H9 (cell line): ENCODE results near the gene RSPH3. TPM values are rescaled to one million over a fixed set of nuclear protein-coding genes. Genes with fewer than 3 reads are reported as not detected.
A peak's percentile ranks its signal among the peaks of the same experiment; 100 is the strongest.

ENCODE experiments used
- DNase-seq: peaks from one replicate; pipeline ENCODE4 v3.0.0-alpha.2; 2017
- H2AFZ ChIP-seq: one replicate; pipeline ENCODE4 v1.6.1; 2013; ENCODE audit warnings: mild to moderate bottlenecking, low read length, control low read depth, moderate library complexity
- H2AK5ac ChIP-seq: 2 replicates; pipeline ENCODE4 v1.6.1; 2013; ENCODE audit warnings: low read length, control low read depth, mixed read lengths; ENCODE audit not compliant: insufficient read length
- H2BK120ac ChIP-seq: one replicate; pipeline ENCODE4 v1.6.1; 2013; ENCODE audit warnings: low read depth, mild to moderate bottlenecking, low read length, control low read depth, inconsistent platforms; ENCODE audit not compliant: poor library complexity, severe bottlenecking
- H2BK12ac ChIP-seq: 2 replicates; pipeline ENCODE4 v1.6.1; 2013; ENCODE audit warnings: low read length, control low read depth, mixed read lengths, low read depth; ENCODE audit not compliant: insufficient read length
- H2BK15ac ChIP-seq: 2 replicates; pipeline ENCODE4 v1.6.1; 2013; ENCODE audit warnings: low read depth, low read length, control low read depth
- H2BK20ac ChIP-seq: one replicate; pipeline ENCODE4 v1.6.1; 2013; ENCODE audit warnings: low read depth, mild to moderate bottlenecking, low read length, control low read depth, inconsistent platforms; ENCODE audit not compliant: poor library complexity, severe bottlenecking
- H2BK5ac ChIP-seq: 2 replicates; pipeline ENCODE4 v1.6.1; 2013; ENCODE audit warnings: low read length, control low read depth, mixed read lengths; ENCODE audit not compliant: insufficient read length
- H3K14ac ChIP-seq: 2 replicates; pipeline ENCODE4 v1.6.1; 2013; ENCODE audit warnings: low read length, control low read depth; ENCODE audit not compliant: insufficient read depth
- H3K18ac ChIP-seq: 2 replicates; pipeline ENCODE4 v1.6.1; 2013; ENCODE audit warnings: low read depth, mild to moderate bottlenecking, mixed read lengths, low read length, control low read depth; ENCODE audit not compliant: insufficient read length
- H3K23ac ChIP-seq: 2 replicates; pipeline ENCODE4 v1.6.1; 2013; ENCODE audit warnings: low read length, control low read depth, mixed read lengths, low read depth; ENCODE audit not compliant: insufficient read length
- H3K23me2 ChIP-seq: 2 replicates; pipeline ENCODE4 v1.6.1; 2013; ENCODE audit warnings: low read depth, mild to moderate bottlenecking, mixed read lengths, low read length, control low read depth; ENCODE audit not compliant: insufficient read length, poor library complexity, severe bottlenecking
- H3K27ac ChIP-seq: 2 replicates; pipeline ENCODE4 v1.5.1; 2013; ENCODE audit warnings: low read length, control low read depth, mixed read lengths, low read depth; ENCODE audit not compliant: insufficient read length
- H3K27me3 ChIP-seq: 2 replicates; pipeline ENCODE4 v1.6.1; 2013; ENCODE audit warnings: low read length, control low read depth, inconsistent platforms; ENCODE audit not compliant: insufficient read depth
- H3K4ac ChIP-seq: 2 replicates; pipeline ENCODE4 v1.6.1; 2013; ENCODE audit warnings: low read depth, mild to moderate bottlenecking, control low read depth, inconsistent platforms, low read length, moderate library complexity
- H3K4me1 ChIP-seq: 2 replicates; pipeline ENCODE4 v1.6.1; 2013; ENCODE audit warnings: low read length, control low read depth, inconsistent platforms; ENCODE audit not compliant: insufficient read depth
- H3K4me2 ChIP-seq: 2 replicates; pipeline ENCODE4 v1.6.1; 2013; ENCODE audit warnings: low read length, control low read depth, mixed read lengths; ENCODE audit not compliant: insufficient read length, insufficient read depth
- H3K56ac ChIP-seq: 2 replicates; pipeline ENCODE4 v1.6.1; 2013; ENCODE audit warnings: low read depth, mild to moderate bottlenecking, mixed read lengths, low read length, control low read depth; ENCODE audit not compliant: insufficient read length
- H3K79me1 ChIP-seq: 2 replicates; pipeline ENCODE4 v1.6.1; 2013; ENCODE audit warnings: low read depth, mild to moderate bottlenecking, moderate library complexity, low read length, control low read depth, inconsistent platforms; ENCODE audit not compliant: insufficient read depth, poor library complexity, severe bottlenecking
- H3K79me2 ChIP-seq: 2 replicates; pipeline ENCODE4 v1.6.1; 2013; ENCODE audit warnings: low read length, control low read depth, inconsistent platforms; ENCODE audit not compliant: insufficient read depth
- H3K9ac ChIP-seq: 2 replicates; pipeline ENCODE4 v1.6.1; 2013; ENCODE audit warnings: low read length, control low read depth, mixed read lengths; ENCODE audit not compliant: insufficient read length; ENCODE audit errors: extremely low read depth
- H3K9me3 ChIP-seq: one replicate; pipeline ENCODE4 v1.6.1; 2013; ENCODE audit warnings: low read depth, low read length, inconsistent platforms; ENCODE audit not compliant: control insufficient read depth
- H3T11ph ChIP-seq: one replicate; pipeline ENCODE4 v1.6.1; 2013; ENCODE audit warnings: mild to moderate bottlenecking, low read length, control low read depth, inconsistent platforms
- H4K20me1 ChIP-seq: one replicate; pipeline ENCODE4 v1.6.1; 2013; ENCODE audit not compliant: control insufficient read depth, insufficient read length, insufficient read depth
- H4K5ac ChIP-seq: 2 replicates; pipeline ENCODE4 v1.6.1; 2013; ENCODE audit warnings: low read depth, mild to moderate bottlenecking, mixed read lengths, low read length, control low read depth; ENCODE audit not compliant: insufficient read length
- H4K8ac ChIP-seq: replicated peaks from 2 replicates; pipeline ENCODE4 v1.6.1; 2013; ENCODE audit warnings: low read length, control low read depth, mixed read lengths, low read depth; ENCODE audit not compliant: insufficient read length
- H4K91ac ChIP-seq: 2 replicates; pipeline ENCODE4 v1.6.1; 2013; ENCODE audit warnings: low read depth, mild to moderate bottlenecking, moderate library complexity, mixed read lengths, low read length, control low read depth; ENCODE audit not compliant: insufficient read length
- H3K27ac Mint-ChIP-seq, 3 experiments: 2 replicates in 2 of 3; 3 replicates in 1 of 3; pipeline ENCODE4 v1.8.0; 2020 to 2021; ENCODE audit warnings: mixed read lengths in 3 of 3, mild to moderate bottlenecking in 1 of 3, moderate library complexity in 1 of 3
- H3K27me3 Mint-ChIP-seq: 2 replicates; pipeline ENCODE4 v1.8.0; 2021; ENCODE audit warnings: low read depth, mild to moderate bottlenecking, moderate library complexity, mixed read lengths
- H3K36me3 Mint-ChIP-seq, 3 experiments: 2 replicates in 2 of 3; 3 replicates in 1 of 3; pipeline ENCODE4 v1.8.0; 2020 to 2021; ENCODE audit warnings: low read depth in 3 of 3, mixed read lengths in 3 of 3; ENCODE audit not compliant: insufficient read depth in 1 of 3
- H3K4me1 Mint-ChIP-seq, 2 experiments: 2 replicates each; pipeline ENCODE4 v1.8.0; 2020; ENCODE audit warnings: mixed read lengths in 2 of 2
- H3K4me3 Mint-ChIP-seq, 2 experiments: 2 replicates in 1 of 2; 3 replicates in 1 of 2; pipeline ENCODE4 v1.8.0; 2020 to 2021; ENCODE audit warnings: mild to moderate bottlenecking in 2 of 2, mixed read lengths in 2 of 2, moderate library complexity in 1 of 2
- H3K9me3 Mint-ChIP-seq, 2 experiments: 2 replicates in 1 of 2; 3 replicates in 1 of 2; pipeline ENCODE4 v1.8.0; 2020; ENCODE audit warnings: mild to moderate bottlenecking in 2 of 2, mixed read lengths in 2 of 2, moderate library complexity in 1 of 2
- CTCF ChIP-seq: fragments of 200-600 bp; sonication (generic); conservative IDR thresholded peaks from 3 replicates; pipeline ENCODE4 v1.8.0; 2021; ENCODE audit warnings: antibody characterized with exemption, mild to moderate bottlenecking
- WGBS: extraction: QIAGEN DNeasy Blood & Tissue Kit; methylation state at CpG from one replicate; pipeline ENCODE4 v1.1.7; 2013; ENCODE audit warnings: missing lambda C conversion rate, low lambda C conversion rate, mixed read lengths; ENCODE audit not compliant: insufficient read length; ENCODE audit errors: extremely low coverage; 5-methylcytosine and 5-hydroxymethylcytosine counted together
- total RNA-seq: library from RNA; stranded (reverse); gene quantifications from 2 replicates; pipeline ENCODE4 v1.2.1, GENCODE V29; 2021

RSPH3 gene
- total RNA-seq, 1 experiment from 2014 or later = 2.2 TPM

- Mint-ChIP-seq H3K27ac (peak overlapping the region in 1 of 3 experiments; percentile 84; a peak in 3 of 7 replicates), H3K4me1 (peaks cover 2 to 5% of the 10 kb centered on the region in 2 experiments; a peak in 2 of 4 replicates), H3K4me3 (no peak overlapping the region), H3K9me3 (peaks cover 0 to 2% of the 10 kb centered on the region in 2 experiments; a peak in 1 of 5 replicates), H3K36me3 (0 out of 7 replicates have a peak, but pooled peaks cover 0 to 8% (median 1%) of the 10 kb centered on the region in 3 experiments), H3K27me3 (no peaks in the 10 kb centered on the region)
- H3K14ac ChIP-seq = no peak overlapping the region
- no peaks in the 10 kb centered on the region for H3K79me1 ChIP-seq
- no peak overlapping the region for H3K23ac ChIP-seq
- no peak overlapping the region for H3K27ac ChIP-seq
- no peak overlapping the region for H3K56ac ChIP-seq
- no peaks in the 10 kb centered on the region for H3K23me2 ChIP-seq
- no peak overlapping the region for H2BK20ac ChIP-seq
- H3T11ph ChIP-seq = no peak overlapping the region
- no peaks in the 10 kb centered on the region for H3K4me1 ChIP-seq
- H2BK5ac ChIP-seq = no peak overlapping the region
- H2BK12ac ChIP-seq = no peak overlapping the region
- H4K91ac ChIP-seq = no peak overlapping the region
- H3K4me2 ChIP-seq = no peak overlapping the region
- H2AFZ ChIP-seq = no peak overlapping the region
- no peak overlapping the region for H2BK120ac ChIP-seq
- H2AK5ac ChIP-seq = no peak overlapping the region
- WGBS = no CpG with 5 or more reads among the region's 7 CpGs
- H3K27me3 ChIP-seq = no peaks in the 10 kb centered on the region
- no peak overlapping the region for H2BK15ac ChIP-seq
- no peak overlapping the region for H3K9ac ChIP-seq
- no peaks in the 10 kb centered on the region for H4K20me1 ChIP-seq
- no peak overlapping the region for H4K5ac ChIP-seq
- DNase-seq = no peak
- H3K4ac ChIP-seq = no peak overlapping the region
- TF ChIP-seq CTCF = peak; percentile 17; the same call in 1 of the 3 replicates
- H3K18ac ChIP-seq = no peak overlapping the region
- H4K8ac ChIP-seq = no peak overlapping the region
- H3K79me2 ChIP-seq = no peaks in the 10 kb centered on the region
- H3K9me3 ChIP-seq = no peaks in the 10 kb centered on the region
Observed at GRCh38 chr6:158958504-158959386, 41.3 kb downstream of the RSPH3 start.
